GM19035 (cell line): Measurements from ENCODE around the gene SFSWAP.
"Not testable (repeated sequence)": the region's sequence is repeated elsewhere in the genome, so short reads cannot be mapped to it uniquely, and the experiment has no call there.

Source experiments
- ATAC-seq: cut with Tn5 transposase; IDR thresholded peaks from one replicate; pipeline ENCODE4 v1.9.1; 2021; ENCODE audit not compliant: unreplicated experiment

SFSWAP gene

DNA sequence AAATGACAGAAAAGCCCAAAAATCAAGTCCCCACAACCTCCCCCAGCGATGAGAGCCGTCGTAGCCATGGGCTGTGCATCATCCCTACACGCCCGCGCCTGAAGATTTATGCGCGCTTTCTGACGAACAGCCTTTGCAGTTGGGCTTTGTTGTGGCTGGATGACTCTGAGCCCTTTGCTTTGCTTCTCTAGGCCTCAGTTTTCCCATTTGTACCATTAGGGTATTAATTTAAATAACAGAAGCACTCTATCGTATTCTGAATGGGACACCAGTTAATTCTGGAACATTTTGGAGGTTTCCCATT lies 24.2 kb downstream of the SFSWAP start:
- no peak for ATAC-seq

DNA sequence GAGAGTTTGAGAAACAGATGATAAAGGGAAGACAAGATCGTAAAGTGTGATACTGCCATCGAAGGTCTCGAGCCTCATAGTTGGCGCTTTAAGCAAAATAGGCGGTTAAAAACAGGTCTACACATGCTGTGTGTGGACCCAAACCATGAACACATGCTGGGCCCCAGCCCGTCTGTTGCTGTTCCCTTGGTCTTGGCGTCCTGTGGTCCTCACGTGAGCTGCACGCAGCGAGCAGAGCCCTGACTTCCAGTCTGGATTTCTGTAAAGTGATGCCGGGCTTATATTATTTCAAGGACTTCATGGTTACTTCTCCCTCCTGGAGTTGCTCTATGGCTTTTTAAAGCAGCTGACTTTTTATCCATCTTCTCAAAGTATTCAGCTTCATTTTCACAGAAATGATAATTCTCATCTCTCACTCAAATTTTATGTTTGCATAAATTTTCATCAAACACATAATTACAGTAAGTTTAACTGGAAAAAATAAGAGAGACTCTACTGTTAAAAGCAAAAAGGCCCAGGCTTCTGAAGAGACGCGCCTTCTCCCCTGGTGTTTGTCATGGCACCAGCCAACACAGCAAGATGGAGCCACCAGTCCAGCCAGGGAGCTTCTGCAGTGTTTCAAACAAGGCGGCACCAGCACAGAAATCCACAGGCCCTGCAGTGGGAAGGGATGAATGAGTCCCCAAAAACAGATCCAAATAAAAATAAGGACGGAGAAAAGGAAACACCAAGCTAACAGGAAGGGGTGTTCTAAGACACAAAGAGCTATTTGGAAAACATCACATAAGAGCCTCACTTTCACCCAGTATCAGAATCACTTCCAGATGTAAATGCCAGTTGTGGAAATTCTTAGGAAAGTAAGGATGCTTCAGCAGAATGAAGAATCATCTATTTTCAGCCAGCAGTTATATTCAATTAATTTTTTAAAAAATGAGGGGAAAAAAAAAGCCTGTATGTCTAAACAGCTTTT lies 24.9 kb downstream of the SFSWAP start:
- no peak for ATAC-seq

DNA sequence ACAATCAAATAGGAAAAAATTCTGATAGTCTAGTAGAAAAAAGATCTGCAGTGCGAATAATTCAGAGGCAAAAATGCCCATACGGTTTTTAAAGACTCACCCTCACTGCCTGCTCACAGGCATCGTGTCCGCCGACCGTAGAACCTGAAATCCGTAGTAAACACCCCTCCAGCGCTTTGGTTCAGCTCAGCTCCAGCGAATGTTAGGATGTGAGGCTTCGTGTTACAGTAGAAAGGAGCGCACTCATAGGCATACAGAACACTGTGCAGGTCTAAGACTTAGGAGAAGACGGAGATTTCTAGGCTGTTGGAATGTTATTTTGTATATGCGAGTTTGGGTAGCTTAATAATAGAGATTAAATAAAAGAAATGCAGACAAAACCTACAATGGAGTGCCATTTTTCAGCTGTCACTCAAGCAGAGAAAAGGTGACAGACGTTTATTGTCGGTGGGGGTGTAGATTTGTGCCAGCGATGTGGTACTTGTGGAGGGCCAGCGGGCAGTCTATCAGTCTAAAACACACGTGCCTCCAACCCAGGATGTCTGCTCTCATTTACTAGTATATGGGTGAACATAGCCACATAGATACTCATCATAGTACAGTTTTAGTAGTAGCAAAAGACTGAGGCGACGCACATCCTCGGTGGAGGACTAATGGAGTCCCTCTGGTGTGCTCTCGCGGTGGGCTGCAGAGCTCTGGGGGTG lies 25.7 kb downstream of the SFSWAP start:
- no peak for ATAC-seq

DNA sequence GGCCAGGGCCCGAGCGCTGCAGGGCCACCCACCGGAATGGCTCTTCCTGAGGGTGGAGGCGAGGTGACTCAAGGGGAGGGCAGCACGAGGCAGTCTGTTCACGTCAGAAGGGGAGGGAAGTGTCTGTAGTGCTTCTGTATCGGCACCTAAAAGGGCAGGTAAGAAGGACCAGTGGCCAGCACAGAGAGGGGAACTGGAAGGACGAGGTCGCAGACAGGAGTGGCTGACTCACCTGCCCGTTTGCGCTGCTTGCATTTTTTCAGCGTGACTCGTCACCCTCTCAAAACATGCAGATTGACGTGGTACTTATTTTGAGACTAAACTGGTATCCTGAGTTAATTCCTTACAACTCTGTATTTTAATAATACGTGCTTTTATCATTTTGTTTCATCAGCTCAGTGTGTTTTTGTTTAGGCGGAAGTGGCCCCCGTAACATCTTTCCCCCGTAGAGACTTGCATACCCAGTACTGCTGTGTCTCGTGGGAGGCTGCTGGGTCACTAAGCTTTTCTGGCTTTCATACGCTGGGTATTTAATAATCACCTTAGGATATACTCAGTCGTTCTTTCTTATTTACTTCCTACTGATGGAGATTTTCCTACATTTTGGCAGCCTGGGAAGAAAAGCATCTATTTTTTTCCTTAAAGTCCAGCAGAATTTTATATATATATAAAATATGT lies 26.4 kb downstream of the SFSWAP start:
- no peak for ATAC-seq

DNA sequence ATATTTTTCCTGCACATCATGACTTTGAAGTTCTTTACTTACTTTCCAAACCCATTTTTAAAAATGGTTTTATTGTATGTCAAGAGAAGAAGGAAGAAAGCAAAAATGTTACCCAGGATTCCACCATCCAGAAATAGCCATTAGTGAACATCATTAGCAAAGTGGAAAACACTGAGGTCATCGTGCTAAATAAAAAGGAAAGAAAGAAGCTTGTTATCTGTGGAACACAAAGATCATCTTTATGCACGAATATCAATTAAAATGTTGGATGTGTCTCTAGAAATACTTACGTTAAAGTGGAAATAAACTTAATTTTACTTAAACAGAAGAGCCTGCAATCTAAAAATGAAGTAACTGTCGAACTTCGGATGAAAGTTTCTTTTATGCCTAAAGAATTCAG lies 27.3 kb downstream of the SFSWAP start:
- ATAC-seq: no peak

DNA sequence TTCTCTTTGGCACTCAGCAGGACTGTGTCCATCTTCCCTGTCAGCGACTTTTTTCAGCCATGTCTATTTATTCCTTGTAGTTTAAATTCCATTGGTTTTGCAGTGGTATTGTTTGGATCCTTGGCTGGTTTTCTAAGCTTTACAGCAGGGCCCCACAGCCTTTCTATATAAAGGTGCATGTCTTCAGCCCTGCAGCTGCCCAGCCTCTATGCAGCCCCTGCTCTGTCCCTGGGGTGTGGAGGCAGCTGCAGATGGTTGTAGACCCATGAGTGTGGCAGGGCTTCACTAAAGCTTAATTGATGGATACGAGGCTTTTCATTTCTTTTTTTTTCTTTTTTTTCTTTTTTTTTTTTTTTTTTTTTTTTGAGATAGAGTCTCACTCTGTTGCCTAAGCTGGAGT lies 29.7 kb downstream of the SFSWAP start:
- ATAC-seq: no peak

DNA sequence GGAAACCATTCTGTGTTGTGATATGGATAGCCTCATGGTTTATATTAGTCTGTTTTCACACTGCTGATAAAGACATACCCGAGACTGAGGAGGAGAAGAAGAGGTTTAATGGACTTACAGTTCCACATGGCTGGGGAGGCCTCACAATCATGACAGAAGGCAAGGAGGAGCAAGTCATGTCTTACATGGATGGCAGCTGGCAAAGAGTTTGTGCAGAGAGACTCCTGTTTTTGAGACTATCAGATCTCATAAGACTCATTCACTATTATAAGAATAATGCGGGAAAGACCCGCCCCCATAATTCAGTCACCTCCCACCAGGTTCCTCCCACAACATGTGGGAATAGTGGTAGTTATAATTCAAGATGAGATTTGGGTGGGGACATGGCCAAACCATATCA lies 31.9 kb downstream of the SFSWAP start:
- not testable (repeated sequence) for ATAC-seq

DNA sequence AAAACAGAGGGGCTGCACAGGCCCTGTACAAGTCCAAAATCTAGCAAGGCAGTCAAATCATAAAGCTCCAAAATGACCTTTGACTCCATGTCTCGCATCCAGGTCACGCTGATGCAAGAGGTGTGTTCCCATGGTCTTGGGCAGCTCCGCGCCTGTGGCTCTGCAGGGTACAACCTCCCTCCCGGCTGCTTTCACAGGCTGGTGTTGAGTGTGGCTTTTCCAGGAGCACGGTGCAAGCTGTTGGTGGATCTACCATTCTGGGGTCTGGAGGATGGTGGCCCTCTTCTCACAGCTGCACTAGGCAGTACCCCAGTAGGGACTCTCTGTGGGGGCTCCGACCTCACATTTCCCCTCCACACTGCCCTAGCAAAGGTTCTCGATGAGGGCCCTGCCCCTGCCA lies 32.5 kb downstream of the SFSWAP start:
- not testable (repeated sequence) for ATAC-seq

DNA sequence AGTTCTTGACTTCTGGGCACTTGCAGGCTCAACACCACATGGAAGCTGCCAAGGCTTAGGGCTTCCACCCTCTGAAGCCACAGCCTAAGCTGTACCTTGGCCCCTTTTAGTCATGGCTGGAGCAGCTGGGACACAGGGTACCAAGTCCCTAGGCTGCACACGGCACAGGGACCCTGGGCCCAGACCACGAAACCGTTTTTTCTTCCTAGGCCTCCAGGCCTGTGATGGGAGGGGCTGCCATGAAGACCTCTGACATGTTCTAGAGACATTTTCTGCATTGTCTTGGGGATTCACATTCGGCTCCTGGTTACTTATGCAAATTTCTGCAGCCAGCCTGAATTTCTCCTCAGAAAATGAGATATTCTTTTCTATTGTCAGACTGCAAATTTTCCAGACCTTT lies 33.0 kb downstream of the SFSWAP start:
- ATAC-seq: not testable (repeated sequence)

DNA sequence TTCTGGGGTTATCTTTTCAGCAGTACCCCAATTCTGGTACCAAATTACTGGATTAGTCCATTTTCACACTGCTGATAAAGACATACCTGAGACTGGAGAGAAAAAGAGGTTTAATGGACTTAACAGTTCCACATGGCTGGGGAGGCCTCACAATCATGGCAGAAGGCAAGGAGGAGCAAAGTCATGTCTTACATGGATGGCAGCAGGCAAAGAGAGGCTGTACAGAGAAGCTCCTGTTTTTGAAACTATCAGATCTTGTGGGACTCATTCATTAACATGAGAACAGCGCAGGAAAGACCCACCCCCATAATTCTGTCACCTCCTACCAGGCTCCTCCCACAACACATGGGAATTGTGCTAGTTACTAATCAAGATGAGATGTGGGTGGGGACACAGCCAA lies 33.8 kb downstream of the SFSWAP start:
- ATAC-seq: not testable (repeated sequence)

DNA sequence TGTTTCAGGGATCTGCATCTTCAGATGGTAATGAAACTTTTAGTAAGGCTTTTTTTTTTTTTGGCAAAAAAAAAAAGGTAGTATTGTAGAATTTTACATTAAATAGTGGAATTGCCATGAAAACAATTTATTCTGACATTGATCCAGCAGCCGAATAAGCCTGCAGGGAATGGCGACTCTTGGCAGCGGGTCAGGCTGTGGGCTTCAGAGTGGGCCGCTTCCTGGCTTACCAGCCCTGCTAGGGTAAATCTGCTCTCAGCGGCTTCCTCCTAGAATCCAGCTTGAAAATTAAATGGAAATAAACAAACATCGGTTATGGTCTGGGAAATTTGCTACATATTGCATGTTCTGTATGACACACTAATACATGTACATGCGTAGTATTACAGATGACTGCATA lies 34.8 kb downstream of the SFSWAP start:
- ATAC-seq: no peak

DNA sequence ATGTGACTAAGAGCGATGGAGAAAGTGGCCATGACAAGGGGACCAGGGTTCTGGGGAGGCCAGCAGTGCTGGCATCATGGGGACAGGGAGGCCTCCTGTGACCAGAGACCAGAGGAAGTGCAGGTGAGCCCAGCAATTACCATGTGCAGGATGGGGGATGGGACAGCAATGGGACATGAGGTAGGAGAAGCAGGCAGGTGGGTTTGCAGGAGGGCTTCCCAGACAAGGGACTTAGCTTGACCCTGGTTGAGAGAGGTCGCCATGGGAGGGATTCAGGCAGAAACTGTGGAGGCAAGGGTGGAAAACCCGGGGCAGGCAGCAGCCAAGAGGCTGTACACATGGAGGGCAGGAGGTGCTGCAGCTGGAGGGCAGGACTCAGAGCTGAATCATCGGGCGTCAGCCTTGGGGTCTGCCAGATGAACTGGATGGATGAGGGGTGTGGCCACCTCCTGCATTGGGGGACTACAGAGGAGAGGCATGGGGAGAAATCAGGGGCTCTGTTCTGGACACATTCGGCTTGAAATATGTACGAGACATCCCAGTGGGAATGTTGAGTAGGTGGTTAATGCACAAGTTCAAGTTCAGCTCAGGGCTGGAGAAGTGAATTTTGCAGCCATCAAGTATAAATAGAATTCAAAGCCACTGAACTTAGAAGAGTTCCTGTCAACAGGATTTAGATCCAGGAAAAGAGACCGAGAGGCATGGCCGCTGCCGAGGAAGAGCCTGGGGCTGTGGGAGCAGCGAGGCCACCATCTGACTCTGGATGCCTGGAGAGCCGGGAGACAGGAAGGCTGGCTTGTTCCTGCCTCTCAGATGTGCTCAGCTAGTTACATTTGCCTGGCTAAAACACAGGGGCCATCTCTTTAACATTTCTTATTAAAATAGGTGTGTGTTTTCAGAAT lies 36.6 kb downstream of the SFSWAP start:
- no peak for ATAC-seq

DNA sequence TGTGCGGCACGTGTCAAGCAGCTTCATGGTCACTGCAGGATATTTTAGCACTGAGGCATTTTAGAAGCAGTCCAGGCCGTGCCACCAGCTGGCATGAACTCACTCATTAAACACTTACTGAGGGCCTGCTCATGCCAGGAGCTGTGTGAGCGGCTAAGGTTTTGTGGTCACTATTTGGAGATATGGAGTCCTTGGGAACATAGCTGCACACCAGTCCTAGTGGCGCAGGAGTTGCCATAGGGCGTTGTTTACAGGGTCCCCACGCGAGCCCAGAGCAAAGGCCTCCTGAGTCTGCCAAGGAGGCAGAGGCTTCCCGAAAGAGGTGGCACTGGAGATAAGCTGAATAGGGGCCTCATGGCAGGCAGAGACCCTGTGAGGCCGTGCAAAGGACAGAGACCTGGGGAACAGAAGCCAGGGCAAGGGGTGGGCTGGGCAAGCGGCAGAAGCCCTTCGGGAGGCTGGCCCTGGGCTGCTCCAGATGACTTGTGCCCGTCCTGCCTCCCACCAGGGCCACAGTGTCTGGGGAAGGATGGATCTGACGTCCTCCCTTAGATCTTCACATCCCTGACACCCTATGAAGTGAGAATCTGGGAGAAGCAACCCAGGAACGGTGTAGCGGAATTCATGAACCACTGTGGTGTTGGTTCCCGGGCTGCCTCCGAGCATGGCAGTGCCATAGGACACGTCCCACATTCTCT lies 38.9 kb downstream of the SFSWAP start:
- ATAC-seq: no peak

DNA sequence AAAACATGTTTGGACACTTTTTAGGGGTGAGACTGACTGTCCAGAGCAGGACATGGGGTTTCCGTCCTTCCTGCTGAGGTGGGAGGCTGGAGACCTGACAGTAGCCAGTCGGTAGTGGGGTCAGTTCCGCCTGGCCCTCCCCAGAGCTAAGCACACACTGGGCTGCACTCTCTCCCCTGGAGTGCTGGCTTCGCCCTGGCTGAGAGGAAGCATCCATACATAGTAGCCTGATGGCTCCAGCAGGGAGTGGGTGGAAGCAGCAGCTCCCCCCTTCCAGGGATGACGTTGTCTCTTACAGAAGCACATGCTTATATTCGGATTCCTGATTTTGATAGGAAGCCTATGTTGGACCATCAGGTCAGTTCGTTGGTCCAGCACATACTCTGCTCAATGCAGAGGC lies 40.4 kb downstream of the SFSWAP start:
- no peak for ATAC-seq

DNA sequence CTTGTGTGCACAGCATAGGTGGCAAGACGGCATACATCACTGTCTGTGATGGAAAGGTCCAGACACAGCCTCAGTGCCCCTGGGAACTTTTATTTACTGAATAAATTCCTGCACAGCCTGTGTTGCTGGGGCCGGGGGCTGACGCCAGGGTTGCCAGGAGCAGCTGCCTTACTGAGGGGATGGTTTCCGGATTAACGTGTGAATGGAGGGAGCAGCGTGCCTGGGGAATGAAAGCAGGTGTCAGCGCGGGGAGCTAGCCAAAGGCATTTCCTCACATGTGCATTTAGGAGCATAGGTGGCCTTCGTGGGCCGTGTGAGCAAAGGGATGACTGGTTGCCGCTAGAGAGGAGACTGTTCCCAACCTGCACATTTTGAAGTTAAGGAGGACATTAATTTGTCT lies 41.6 kb downstream of the SFSWAP start:
- ATAC-seq: no peak

DNA sequence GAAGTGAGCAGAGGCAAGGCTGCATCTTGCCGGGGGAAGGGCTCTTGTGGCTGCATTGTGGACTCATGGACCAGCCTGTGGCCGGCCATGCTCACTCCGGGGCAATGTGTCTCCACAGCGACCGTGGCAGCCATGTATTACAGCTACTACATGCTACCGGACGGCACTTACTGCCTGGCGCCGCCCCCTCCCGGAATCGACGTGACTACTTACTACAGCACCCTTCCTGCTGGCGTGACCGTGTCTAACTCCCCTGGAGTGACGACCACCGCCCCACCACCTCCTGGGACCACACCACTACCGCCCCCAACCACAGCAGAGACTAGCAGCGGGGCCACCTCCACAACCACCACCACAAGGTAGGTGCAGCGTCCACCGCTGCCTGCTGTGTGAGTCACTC lies 42.1 kb downstream of the SFSWAP start:
- no peak for ATAC-seq

DNA sequence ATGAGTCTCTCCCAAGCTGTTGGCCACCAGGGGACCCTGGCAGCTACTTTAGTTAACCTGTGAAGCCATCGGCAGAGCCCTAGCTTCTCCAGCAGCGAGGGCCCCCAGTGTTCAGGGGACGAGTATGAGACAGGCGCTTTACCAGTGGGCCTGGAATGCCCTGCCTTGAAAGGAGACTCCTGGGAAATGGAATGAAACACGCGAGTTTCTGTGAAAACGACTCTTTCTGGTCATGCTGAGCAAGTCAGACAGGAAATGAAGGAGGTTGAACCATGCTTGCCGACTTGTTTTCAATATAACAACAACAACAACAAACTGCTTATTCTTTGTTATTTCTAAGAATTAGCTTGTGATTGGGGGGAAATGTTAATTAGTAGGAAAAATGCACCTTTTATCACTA lies 42.9 kb downstream of the SFSWAP start:
- no peak for ATAC-seq

DNA sequence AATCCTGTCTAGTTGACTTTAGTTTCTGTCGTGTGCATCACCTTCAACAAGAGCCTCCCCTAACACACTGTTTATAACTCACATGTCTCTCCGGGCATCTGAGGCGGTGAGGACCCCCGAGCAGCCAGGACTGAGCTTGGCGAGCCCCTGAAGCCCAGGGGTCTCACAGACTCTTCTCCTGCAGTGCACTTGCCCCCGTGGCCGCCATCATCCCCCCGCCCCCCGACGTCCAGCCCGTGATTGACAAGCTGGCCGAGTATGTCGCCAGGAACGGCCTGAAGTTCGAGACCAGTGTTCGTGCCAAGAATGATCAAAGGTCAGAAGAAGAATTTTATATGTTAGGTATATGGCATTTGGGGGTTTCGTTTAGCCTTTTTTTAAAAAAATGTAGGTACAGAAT lies 43.3 kb downstream of the SFSWAP start:
- no peak for ATAC-seq

DNA sequence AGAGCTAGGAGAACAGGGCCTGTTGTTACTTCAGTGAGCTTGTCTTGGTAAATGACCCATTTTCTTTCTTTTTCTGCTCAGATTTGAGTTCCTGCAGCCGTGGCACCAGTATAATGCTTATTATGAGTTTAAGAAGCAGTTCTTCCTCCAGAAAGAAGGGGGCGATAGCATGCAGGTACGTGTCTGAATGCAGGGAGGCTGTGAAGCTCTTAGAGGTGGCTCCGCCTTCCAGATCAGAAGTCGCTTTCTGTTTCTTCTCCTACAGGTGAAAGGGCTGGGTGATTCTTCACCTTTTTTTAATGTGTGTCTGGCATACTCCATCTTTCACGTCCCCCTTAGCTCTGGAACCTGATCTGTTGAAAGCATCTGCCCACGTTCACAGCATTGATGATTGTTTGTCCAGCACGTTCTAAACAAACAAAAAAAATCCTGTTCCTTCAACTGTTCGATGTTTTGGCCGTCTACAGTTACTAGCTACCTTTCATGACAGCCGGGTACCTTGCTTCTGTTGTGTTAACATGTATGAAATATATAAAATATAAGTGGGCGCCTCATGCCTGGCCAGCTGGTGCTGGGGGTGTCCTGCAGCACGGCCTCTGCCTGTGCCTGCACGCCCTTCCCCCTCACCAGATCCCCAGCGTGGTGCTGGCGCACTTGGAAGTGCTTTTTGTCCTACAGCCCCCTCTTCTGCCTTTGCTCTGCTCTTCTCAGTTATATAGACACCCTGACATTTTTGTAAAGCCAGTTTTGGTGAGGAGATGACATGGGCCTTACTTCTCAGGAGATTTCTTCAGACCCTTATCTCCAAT lies 44.6 kb downstream of the SFSWAP start:
- ATAC-seq: no peak
